Stimulated activated CD8-positive, alpha-beta memory T cell treated with anti-CD3 and anti-CD28 coated beads, Interleukin-4, amount 100 ng/mL, for 24 hours (primary cell): ENCODE results near the gene BOK.
"Not testable (repeated sequence)": the region's sequence is repeated elsewhere in the genome, so short reads cannot be mapped to it uniquely, and the experiment has no call there.

Experiments
- DNase-seq: peaks from one replicate; pipeline ENCODE4 v3.0.0-alpha.2; 2020; ENCODE audit warnings: low read depth

The BOK gene

DNA sequence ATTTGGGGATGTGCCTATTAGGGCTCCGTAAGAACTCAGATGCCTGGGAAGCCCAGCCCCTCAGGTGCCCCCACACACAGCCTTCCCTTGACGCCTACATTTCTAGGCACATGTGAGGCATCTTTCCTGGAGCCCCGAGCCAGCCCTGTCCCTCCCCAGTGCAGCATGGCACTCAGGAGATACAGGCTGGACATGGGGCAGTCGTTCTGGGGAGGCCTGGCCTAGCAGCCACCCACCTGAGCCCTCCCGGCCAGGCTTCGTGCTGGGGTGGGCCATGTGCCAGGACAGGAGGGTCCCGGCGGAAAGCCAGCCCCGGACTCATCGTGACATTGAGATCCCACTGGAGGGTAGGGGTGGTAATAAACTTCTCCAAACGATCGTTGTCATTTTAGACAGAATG lies 15.2 kb downstream of the BOK start:
- no peak for DNase-seq

DNA sequence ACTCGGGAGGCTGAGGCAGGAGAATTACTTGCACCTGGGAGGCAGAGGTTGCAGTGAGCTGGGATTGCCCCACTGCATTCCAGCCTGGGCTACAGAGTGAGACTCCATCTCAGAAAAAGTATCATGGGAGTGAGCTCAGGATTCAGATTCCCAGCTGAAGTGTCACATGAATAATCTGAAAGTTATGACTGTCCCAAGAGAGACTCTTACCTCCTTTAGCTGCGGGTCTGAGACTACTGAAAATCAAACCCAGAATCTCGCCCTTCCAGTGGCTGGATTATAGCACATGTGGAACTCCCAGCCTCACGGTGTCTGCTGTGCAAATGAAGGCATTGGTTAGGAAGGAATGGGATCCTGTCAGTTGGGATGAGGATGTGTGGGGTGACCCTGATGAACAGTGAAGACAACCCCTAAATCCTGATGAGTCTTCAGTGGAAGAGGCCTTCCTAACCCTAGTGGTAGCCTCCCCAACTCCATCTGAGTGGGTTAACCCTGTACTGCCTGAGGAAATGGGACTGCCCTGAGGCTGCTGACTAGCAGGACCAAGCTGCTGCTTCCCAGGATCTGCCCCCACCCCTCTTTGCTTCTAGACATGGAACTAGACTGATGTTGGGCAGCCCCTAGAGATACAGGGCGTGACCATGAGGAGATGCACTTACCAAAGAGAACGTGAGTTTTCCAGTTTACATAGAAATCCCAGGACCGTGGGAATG lies 16.5 kb downstream of the BOK start:
- DNase-seq = no peak

DNA sequence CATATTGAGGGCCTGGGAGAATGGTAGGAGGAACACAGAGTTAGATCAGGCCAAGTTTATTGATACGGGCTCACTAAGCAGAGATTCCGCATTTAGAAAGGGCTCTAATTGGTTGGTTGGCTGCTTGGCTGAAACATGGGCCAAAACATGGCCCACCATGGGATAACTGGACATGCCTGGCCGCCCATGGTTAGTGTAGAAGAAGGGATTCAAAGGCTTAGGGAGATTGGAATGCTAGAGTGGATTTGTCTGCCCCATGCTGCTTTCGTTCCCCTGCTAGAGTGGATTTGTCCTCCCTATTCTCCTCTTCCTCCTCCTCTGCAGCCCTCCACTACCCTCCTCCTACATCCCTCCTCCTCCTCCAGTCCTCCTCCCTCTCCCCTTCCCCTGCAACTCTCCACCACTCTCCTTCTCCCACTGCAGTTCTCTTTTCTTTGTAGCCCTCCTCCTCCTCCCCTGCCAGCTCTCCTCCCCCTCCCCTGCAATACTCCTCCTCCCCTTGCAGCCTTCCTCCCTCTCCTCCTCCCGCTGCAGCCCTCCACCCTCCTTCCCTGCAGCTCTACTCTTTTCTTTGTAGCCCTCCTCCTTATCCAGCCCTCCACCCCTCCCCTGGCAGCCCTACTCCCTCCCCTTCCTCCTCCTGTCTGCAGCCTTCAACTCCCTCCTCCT lies 17.2 kb downstream of the BOK start:
- DNase-seq = no peak

DNA sequence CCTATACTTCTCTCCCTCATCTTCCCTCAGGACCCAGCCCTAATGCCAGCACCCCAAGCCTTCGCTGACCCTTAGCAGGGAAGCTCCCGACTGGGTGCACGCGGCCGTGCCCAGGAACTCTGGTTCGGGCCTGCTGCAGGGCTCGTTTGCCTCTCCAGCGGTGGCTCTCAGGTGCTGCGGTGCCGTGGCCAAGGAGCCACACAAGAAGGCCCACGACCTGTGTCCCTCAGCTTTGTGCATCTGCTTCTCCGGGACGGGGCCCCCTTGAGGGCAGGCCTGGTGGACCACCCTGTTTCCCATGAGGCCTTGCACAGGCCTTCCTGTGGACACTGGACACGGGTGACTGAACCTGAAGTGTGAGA lies 17.7 kb downstream of the BOK start:
- no peak for DNase-seq

DNA sequence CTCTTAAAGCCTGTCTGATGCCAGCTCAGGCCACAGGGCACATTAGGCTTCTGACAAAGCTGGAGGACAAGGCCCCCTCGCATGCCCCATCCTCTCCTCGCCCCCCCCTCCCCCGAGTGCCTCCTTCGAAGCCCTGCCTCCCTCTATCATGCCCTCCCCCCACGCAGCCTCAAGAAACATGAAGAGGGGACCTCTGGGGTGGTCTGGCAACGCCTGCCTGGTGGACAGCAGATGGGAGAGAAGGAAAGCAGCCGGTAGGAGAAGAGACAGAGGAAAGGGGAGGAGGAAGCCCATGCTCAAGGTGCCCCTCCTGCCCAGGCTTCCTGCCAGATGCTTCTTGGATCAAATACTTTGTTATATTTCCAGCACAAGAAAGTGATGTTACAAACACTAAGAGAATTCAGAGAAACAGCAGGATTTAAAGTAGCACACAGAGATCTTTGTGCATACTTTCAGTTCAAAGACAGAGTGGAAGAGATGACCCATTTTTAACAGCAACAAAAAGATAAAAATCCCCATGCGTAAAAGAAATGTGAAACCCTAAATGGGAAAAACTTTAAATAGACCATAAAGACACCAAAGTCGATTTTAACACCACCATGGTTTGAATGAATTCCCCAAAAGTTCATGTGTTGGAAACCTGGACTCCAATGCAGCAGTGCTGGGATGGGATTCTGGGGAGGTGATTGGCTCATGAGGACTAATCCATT lies 19.0 kb downstream of the BOK start:
- no peak for DNase-seq

DNA sequence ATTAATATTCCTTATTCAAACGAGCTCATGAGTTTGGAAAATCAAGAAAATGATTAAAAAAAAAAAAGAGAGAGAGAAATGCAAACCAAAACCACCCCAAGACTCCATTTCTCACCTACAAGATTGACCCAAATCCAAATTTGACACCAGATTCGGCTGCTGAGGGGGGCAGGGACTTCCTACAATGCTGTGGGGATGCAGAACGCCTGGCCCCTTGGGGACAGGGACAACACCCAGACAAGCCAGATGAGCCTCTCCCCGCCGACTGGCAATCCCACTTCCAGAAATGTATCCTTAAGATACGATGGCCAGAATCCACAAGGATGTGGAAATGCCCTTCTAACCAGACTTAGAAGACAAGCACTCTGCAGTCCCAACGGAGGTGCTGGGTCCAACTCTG lies 20.7 kb downstream of the BOK start:
- no peak for DNase-seq

DNA sequence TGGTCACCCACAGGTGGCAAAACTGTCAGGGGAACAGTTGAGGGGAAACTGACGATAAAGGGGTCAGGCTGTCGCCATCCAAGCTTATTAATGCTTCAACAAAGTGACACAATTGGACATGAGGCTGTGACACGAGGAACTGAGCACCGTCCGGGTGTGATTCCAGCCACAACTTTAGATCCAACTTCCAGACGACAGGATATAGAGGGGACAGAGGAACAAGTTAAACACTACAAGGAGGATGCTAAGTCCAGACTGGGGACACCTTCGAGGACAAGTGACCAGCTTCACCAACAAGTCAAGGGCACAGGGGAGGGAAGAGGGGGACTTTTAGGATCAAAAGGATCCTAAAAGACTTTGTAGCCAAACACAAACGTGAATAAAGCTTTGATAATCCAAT lies 23.8 kb downstream of the BOK start:
- DNase-seq = no peak

DNA sequence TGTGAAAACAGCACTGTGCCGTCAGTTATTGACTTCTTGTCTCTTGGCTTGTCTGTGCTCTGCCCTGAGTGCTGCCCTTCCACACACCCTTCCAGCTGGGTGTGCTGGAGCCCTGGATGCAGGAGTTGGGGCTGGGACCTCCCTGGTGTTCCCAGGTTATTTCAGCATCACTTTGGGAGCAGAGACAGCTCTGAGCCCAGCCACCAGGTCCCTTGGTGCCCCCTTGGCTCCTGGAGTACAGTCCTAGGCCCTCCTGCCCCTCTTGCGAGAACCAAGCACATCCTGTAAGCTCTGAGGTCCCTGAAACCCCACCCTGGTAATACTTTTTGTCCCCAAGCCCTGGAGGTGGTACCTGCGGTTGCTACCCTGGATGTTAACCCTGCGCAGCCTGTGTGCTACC lies 24.3 kb downstream of the BOK start:
- DNase-seq = no peak

DNA sequence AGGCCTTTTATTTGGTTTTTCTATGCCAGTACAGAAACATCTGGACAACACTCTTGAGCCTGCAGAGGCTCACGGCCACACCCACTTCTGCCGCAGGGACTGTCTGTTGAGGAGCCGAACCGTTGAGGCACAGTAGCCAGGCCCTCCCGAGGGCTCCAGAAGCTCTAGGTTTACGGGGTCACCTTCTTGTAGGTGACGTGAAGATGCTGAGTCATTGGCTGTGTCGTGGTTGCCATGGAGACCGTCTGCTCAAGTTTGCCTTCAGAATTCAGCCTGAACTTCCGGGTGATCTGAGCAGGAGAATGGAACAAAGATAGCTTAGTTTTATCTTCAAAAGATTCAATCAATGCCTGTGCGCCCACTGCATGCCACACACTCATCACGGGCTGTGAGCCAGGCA lies 25.9 kb downstream of the BOK start:
- no peak for DNase-seq

DNA sequence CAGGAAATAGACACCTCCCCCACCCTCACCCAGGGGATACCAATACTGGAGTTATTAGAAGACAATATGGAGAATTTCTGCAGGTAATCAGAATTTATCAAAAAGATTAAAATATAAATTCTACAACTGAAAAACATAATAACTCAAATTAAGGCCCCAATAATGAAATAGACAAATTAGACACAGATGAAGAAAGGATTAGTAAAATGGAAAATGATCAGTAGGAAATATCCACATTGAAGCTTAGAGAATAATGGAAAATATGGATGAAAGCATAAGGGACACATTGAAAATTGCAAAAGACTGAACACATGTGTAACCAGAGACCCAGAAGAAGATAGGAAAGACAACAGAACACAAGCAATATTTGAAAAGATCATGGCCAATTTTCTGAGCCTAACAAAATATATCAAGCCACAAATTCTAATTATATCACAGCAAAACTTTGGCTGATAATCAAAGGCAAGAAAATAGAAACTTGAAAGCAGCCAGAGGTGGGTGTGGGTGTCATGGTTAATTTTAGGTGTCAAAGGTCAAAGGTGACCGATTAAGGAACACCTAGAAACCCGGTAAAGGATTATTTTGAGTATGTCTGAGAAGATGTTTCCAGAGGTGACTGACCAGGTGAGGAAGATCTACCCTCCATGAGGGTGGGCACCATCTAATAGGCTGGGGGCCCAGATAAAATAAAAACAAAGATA lies 28.2 kb downstream of the BOK start:
- no peak for DNase-seq

DNA sequence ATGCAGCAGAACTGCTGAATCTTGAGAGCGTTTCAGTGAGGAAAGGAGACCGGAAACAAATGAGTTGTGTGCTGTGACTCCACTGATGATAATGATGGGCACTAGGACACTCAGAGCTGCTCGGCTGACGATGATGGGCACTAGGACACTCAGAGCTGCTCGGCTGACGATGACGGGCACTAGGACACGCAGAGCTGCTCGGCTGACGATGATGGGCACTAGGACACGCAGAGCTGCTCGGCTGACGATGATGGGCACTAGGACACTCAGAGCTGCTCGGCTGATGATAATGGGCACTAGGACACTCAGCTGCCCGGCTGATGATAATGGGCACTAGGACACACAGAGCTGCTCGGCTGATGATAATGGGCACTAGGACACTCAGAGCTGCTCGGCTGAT lies 31.3 kb downstream of the BOK start:
- not testable (repeated sequence) for DNase-seq

DNA sequence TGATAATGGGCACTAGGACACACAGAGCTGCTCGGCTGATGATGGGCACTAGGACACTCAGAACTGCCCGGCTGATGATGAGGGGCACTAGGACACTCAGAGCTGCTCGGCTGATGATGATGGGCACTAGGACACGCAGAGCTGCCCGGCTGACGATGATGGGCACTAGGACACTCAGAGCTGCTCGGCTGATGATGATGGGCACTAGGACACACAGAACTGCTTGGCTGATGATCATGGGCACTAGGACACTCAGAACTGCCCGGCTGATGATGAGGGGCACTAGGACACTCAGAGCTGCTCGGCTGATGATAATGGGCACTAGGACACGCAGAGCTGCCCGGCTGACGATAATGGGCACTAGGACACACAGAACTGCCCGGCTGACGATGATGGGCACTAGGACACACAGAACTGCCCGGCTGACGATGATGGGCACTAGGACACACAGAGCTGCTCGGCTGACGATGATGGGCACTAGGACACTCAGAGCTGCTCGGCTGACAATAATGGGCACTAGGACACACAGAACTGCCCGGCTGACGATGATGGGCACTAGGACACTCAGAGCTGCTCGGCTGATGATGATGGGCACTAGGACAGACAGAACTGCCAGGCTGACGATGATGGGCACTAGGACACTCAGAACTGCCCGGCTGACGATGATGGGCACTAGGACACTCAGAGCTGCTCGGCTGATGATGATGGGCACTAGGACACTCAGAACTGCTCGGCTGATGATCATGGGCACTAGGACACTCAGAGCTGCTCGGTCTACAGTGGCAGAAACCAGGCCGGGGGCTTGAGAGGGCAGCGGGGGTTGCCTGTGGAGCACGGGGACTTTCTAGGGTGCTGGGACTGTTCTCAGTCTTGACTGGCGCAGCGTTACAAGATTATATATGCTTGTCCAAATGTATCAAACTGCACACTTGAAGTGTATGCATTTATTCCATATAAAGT lies 32.2 kb downstream of the BOK start:
- not testable (repeated sequence) for DNase-seq

DNA sequence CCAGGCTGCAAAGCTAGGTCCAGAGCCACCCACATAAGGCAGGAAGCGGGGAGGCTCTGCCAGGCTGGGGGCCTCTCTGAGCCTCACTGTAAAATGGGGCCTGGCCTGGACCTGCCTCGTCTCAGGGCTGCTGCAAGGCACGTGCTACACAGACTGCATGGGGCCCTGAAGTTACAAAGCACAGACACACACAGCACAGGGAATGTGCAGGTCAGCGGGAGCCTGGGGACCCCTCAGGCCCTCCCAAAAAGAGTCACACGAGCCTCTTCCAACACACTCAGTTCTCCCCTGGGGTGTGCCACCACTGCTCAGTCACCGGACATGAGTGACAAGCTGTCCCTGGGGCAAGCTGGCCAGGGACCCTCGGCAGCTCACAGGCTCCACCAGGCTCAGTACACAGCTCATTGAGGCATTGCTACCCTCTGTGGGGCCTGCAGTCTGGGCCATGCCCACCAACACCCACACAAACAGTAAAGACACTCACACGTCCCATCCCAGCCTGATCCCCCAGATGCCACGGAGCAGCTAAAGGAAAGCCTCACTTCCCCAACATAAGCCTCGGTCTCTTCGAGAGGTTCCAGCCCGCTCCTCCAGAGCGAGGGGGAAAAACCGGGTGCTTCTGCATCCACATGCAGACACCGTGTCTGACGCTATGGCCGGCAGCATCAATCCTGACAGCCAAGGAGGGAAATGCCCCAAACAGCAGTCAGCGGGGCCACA lies 33.7 kb downstream of the BOK start:
- no peak for DNase-seq

DNA sequence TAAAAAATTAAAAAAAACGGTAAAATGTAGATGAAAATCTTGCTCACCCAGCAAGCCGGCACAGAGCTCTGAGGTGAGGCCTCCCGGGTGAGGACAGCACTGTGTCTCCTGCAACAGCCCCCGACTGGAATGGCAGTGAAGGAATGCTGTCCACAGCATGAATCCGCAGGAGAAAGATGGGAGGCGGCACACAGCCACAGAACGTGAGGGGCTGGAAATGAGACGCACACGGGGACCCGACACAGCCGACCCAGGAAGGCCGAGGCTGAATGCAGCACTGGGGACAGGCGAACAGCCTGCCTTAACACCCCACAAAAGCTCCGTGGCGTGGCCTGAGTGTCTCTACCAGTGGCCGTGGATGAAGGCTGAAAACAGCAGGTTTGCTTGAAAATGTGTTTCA lies 34.7 kb downstream of the BOK start:
- DNase-seq = no peak

DNA sequence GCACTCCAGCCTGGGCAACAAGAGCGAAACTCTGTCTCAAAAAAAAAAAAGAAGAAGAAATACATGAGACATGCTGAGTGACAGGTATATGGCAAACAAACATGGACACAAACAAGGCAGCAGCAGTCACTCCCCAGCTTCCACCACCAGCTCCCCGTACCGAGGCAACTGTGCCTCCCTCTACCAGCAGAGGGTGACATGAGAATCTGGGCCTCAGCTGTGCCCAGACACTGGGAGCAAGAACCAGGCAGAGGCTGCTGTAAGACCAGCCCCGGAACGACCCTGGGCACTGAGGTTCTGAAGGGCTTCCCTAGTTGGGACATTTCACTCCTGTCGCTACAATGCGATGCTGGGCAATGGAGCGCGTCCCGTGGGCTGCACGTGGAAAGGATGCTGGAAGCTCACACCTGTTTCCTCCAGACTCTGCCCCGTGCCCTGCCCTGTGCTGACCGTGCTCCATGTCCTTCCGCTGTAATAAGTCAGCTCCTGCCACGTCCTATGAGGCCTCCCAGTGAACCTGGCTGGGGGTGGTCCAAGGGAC lies 37.1 kb downstream of the BOK start:
- no peak for DNase-seq

DNA sequence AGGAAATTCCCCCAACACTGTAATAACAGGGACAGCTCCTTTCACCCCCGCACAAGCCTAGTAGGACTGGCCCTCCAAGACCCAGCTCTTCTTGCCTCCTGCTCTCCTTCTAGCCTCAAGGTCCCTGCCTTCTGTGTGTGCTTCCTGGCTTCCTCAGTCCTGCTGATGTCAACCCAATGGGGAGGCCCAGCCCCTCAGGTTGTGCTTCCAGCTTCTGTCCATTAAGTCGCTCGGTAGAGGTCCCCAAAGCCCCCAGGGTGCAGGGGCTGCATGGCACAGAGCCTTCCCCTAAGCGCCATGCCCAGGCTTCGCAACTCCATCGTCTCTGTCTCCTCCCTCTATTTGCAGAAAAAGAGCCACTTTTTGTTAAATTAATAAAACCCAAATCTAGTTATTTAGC lies 39.0 kb downstream of the BOK start:
- DNase-seq = no peak

DNA sequence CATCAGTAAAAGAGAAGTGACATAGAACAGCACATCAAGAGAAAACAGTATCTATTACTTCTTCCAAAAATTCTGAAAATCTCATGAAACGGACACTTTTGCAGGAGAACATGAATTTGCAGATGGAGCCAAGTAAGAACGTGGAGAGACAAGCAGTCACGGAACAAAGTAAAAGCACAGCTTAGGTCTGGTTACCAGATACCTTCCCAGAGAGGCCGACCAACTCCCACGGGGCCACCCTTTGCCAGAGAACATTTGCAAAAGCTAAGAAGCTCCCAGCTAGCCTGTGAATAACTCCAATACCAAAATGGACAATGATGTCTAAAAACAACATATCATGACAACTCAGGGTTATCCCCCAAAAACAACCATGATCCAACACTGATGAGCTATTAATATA lies 39.5 kb downstream of the BOK start:
- no peak for DNase-seq

DNA sequence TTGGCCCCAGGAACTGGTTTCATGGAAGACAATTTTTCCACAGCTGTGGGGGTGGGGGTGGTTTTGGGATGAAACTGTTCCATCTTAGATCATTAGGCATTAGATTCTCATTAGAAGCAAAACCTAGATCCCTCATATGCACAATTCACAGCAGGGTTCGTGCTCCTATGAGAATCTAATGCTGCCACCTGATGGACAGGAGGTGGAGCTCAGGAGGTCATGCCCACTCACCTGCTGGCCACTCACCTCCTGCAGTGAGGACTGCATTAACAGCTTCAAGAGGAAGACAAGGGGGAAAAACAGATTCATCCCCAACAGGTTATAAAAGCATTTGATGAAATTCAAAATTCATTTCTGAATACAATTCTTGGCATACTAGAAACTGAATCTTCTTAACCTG lies 39.9 kb downstream of the BOK start:
- no peak for DNase-seq

DNA sequence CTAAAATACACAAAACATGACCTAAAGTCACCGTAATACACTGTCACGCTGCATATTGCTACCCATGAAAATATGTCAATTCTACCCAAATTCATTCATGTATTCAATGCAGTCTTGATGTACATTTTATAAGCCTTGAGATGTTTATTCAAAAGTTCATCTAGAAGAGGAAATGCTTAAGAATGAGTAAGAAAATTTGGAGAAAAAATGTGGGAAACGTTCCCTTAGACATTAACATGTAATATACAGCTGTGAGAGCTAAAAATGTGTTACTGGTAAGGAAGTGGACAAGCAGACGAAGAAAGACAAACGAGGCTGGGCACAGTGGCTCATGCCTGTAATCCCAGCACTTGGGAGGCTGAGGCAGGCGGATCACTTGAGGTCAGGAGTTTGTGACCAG lies 41.1 kb downstream of the BOK start:
- no peak for DNase-seq

DNA sequence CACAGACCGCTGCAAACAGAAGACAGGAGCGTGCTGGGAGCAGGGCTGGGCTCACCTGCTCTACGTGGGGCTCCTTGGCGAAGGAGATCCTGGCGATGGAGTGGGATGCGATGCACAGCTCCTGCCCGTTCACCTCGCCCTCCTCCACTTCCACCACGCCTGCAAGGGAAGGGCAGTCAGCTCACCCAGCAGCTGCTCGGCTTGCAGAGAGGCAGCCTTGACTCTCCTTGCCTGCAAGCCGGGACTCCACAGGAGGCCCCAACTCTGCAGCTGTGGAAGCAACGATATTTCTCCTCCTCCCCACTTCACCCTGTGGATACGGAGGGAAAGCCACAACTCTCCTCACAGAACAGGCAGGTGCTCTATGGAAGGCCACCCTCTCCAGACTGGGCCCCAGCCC lies 43.3 kb downstream of the BOK start:
- no peak for DNase-seq

DNA sequence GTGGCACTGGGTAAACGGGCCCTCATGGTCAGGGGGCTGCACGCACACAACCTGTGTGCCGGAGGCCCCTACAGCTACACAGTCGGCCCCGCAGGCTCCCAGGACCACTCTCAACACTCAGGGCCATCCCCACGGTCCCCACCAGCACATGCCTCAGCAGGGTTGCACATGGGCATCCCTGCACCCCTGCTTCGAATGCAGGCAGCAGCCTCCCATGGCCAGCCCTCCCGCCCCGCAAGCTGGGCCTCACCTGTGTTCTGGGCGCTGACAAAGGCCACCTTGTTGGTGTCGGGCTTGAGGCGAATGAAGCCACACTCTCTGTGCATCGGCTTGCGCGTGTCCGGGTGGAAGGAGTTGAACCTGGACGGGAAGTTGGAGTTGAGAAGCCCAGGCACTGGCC lies 44.2 kb downstream of the BOK start:
- DNase-seq = no peak
